GM18870 (cell line): ENCODE measurements around the gene FKTN.
A peak's percentile ranks its signal among the peaks of the same experiment; 100 is the strongest.
"Not testable (repeated sequence)": the region's sequence is repeated elsewhere in the genome, so short reads cannot be mapped to it uniquely, and the experiment has no call there.

Source experiments
- ATAC-seq: cut with Tn5 transposase; IDR thresholded peaks from one replicate; pipeline ENCODE4 v1.9.1; 2021; ENCODE audit warnings: moderate library complexity; ENCODE audit not compliant: unreplicated experiment

FKTN gene

DNA sequence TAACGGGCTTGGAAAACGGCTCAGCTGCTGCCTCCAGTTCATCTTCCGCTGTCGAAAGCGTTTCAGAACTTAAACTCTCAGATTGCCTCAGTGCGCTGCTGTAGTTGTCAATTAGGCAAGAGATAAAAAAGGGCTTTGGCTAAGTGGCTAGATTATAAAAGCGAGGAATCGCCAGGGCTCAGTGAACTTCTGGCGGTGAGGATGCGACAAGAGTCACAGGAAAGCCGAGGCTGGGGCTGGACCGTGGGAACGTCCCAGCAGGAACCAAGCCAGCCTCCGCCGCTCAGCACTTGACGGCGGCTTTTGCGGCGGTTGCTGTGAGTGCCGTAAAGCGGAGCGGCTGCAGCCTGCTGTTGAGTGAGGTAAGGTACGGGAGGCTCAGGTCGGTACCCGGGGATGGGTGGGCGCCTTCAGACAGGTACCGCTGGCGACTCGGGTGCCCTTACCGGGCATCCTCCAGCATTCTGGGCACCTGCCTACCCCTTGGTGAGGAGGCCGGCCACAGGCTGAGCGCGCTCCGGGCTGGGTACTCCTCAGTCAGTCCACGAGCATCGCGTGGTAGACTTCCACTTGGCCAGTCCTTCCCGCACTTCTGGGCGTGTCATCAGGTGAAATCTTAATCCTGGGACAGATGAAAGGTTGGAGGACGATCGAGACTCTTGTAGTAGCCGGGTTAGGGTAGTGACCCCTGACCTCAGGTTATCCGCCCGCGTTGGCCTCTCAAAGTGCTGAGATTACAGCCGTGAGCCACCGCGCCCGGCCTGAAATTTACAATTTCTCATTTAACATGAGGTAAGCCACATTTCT lies at the start of gene FKTN:
Gene FKTN, plus strand, starts transcription at position 328 of the 807 bp plus-strand sequence. CDS start 16,902 bp downstream, outside the sequence.
- peak; percentile 82 for ATAC-seq

- no peak for ATAC-seq
Observed at GRCh38 chr9:105508530-105508929, 49.4 kb upstream of the FKTN start.

- ATAC-seq: peak; percentile 69
Observed at GRCh38 chr9:105510024-105510423, 47.9 kb upstream of the FKTN start.

DNA sequence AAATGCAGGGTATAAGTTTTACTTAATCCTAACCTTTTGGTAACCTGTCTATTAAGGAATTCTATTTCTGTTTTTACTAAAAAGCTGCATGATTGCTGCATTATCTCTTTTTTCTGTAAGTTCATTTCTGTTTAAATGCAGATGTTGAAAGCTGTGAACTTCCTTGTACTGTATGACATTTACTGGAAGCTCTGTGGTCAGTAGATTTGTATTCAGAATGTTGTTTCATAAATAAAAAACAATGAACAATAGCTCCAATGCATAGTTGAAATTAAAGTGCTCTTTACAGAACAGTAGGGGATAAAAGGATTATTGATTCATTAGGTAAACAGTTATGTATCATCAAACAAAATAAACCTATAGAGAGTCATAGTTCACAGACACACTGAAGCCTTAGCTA lies 46.5 kb upstream of the FKTN start:
- ATAC-seq: no peak

- no peak for ATAC-seq
Observed at GRCh38 chr9:105515811-105516413, 42.0 kb upstream of the FKTN start.

DNA sequence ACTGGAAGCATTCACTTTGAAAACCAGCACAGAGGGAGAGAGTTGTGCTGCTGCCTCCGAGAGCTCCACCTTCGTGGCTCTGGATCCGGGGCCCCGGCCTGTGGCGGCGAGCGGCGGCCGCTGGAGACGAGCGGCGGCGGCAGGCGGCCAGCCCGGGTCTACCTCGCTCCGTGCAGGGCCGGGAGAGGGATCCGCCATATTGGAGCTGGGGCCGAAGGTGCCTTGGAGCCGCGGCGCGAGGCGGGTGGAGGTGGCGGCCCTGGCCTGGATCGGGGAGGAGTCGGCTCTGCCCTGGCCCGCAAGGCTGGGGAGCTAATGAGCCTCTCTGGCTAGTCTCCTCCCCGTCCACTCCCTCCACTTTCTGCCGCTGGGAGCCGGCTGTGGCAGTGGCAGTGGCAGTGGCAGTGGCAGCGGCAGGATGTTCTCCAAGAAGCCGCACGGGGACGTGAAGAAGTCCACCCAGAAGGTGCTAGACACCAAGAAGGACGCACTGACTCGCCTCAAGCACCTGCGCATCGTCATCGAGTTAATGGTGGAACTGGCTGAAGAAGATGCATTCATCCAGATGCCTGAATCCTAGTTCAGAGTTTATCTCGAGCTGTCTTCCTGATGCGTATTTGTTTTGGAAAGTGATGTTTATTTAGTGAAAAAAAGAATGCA lies 38.1 kb upstream of the FKTN start:
- ATAC-seq: not testable (repeated sequence)

- ATAC-seq: not testable (repeated sequence)
Observed at GRCh38 chr9:105520992-105521391, 36.9 kb upstream of the FKTN start.

- peak; percentile 92 for ATAC-seq
Observed at GRCh38 chr9:105522618-105523385, 35.1 kb upstream of the FKTN start.

- ATAC-seq: no peak
Observed at GRCh38 chr9:105531530-105531929, 26.4 kb upstream of the FKTN start.

DNA sequence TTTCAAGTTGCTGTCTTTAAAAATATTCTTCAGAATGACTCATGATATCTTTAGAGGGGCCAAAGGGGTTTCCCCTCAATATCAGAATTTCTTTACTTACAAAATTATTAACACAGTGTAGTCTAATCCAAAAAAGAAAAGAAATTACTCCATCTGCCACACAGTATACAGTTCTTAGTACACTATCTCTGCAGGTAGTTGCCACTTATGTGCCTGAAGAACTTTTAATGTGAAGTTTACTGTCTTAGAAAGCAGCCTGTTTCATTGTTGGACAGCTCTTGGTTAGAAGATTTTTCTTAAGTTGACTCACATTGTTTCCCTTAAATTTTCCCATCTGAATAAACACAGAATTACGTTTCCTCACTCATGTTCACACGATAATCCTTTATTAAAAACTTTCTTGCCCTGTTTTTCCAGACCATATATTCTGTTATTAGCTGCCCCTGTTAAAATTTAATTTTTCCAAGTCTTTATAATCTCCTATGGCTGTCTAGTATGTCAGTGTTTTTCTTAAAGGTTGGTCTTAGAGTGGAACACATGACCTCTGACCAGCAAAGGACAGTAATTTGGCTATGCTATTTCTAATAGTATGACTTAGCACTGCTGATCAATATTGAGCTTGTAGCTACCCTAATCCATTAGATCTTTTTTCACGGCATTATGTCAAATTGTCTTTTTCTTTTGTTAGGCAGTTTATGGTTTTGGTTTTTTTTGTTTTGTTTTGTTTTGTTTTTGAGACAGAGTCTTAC lies 21.8 kb upstream of the FKTN start:
- ATAC-seq: peak; percentile 67

- no peak for ATAC-seq
Observed at GRCh38 chr9:105539452-105539851, 18.5 kb upstream of the FKTN start.

DNA sequence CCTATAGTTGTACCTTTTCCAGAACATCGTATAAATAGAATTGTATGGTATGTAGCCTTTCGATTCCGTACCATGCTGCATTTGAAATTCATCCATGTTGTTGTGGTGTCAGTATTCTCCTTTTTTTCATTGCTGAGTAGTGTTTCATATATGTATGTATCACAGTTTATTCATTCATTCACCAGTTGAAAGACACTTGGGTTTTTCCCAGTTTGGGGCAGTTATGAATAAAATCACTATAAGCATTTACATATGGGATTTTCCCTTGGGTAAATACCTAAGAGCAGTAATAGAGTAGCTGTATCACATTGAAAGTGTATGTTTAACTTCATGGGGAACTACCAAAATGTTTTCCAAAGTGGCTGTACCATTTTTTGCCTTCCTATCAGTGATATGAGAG lies 16.1 kb upstream of the FKTN start:
- ATAC-seq: peak; percentile 97

GRCh38 chr9:105554042-105554441 lies 3.9 kb upstream of the FKTN start:
- ATAC-seq: no peak

DNA sequence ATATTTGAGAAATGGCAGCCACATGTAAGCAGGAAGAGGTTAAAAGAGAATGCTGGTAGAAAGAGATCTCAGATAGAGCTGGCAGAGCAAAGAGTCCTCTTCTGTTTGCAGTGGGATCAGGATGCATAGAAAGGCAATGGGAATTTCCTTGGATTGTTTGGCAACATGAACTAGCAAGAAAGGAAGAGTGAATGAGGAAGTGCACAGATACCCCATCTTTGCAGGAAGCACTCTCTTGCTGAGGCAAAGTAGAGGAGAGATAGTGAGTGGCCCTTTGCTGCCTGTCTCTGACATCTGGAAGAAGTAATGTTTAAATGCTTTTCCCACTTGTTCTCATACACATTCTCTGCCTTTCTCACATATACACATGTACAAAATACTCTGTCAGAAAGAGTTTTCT lies 14.5 kb downstream of the FKTN start:
- no peak for ATAC-seq

DNA sequence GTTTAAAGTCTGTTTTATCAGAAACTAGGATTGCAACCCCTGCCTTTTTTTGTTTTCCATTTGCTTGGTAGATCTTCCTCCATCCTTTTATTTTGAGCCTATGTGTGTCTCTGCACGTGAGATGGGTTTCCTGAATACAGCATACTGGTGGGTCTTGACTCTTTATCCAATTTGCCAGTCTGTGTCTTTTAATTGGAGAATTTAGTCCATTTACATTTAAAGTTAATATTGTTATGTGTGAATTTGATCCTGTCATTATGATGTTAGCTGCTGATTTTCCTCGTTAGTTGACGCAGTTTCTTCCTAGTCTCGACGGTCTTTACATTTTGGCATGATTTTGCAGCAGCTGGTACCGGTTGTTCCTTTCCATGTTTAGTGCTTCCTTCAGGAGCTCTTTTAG lies 22.0 kb downstream of the FKTN start:
- ATAC-seq: not testable (repeated sequence)

- not testable (repeated sequence) for ATAC-seq
Observed at GRCh38 chr9:105581550-105581949, 23.6 kb downstream of the FKTN start.

DNA sequence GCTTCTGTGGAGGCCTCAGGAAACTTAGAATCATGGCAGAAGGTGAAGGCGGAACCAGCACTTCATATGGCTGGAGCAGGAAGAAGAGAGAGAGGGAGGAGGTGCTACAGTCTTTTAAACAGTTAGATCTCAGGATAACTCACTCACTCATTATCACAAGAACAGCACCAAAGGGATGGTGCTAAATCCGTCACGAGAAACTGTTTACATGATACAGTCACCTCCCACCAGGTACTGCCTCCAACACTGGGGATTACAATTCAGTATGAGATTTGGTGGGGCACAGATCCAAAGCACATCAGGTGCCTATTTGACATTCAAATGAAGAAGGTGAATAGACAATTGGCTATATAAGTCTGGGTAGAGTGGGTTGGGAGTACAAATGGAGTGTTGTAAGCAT lies 35.2 kb downstream of the FKTN start:
- ATAC-seq: no peak

DNA sequence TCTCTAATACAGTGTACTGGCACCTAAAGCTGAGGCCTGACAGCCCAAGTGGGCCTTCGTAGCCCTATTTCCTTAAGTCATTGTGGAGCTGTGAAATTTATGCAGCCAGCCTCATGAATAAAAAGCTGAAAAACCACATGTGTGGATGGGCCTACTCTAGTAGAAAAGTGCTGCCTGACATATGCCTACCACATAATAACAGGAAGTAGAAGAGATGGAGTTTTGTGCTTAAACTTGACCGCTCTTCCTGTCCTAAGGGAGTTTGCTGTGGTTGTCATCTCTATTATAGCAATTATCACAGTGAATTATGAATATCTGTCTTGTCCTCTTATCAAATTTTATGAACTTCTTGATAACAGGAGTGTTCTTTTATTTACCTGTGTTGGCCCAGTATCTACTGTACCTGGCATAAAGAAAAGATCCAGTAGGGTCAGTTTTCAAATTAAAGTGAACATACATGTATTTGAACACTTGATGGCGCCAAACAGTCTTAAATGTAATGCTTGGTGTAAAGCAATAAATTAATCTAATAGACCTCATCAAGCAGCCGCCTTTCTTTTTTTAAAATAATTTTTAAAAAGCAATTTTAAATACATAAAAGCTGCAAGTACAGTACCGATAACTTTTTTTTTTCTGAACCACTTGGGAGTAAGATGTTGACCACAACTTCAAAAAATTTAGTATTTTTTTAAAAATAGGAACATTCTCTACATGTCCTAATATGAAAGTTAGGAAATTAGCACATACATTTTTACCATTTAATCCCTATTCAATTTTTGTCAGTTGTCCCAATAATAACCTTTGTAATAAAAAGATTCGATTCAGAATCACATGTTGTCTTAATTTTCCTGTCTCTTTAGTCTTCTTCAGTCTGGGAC lies 51.0 kb downstream of the FKTN start:
- no peak for ATAC-seq

DNA sequence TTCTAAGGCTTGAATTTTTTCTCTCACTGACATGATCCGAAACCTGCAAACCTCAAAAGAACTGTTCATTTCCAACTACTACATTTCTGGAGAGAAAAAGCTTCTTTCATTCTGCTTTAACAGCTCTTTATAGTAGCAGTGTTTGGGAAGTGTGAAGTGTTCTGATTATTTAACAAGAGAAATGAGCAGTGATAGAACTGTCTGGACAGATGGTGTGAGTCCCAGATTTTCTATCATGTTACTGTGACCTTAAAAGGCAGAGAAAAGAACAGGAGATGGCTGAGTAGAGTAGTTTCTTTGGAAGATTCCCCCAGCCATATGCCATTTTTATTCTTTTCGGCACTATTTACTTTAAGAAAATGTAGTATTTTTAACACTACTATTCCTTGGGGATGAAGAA lies 63.1 kb downstream of the FKTN start:
- no peak for ATAC-seq

DNA sequence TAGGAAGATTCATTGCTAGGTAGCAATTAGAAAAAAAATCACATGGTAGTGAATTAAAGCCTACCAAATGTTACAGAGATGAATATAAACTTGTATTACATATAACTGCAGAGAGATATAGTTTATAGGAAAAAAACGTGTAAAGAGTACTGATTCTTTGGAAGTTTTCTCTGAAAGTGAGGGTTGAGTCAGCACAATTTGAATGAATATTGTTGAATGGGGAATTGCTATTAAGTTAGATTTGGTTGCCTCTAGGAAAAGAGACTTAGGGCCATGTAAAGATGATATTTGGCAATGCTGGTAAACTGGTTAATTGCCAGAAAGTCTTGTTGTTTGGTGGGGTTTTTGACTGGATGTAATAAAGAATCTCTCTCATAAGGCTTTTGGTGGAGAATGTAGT lies 67.2 kb downstream of the FKTN start:
- ATAC-seq: no peak
